CD4-positive, alpha-beta T cell (primary cell): ENCODE results near the gene NR1D2. TPM values are rescaled to one million over a fixed set of nuclear protein-coding genes. Genes with fewer than 3 reads are reported as not detected.
A peak's percentile ranks its signal among the peaks of the same experiment; 100 is the strongest.

Source experiments
- ATAC-seq: fragments of 200-7000 bp; cut with Tn5 transposase; one replicate; pipeline ENCODE4 v1.10.0; 2022; ENCODE audit warnings: mild to moderate bottlenecking; ENCODE audit not compliant: poor library complexity
- CTCF ChIA-PET: fragments of 350-600 bp; sonication (Branson Sonifier 250); formaldehyde crosslinking; loops from one replicate; lab custom pipeline; 2021; ENCODE audit warnings: antibody characterized with exemption, inconsistent platforms; lab: Charles Lee
- POLR2A ChIA-PET: fragments of 350-600 bp; sonication (Branson Sonifier 250); formaldehyde crosslinking; loops from one replicate; lab custom pipeline; 2021; ENCODE audit warnings: antibody characterized with exemption, inconsistent platforms; lab: Charles Lee
- DNase-seq, 14 experiments: peaks; one replicate each; pipeline ENCODE4 v3.0.0-alpha.2; 2013 to 2020; ENCODE audit warnings: mixed read lengths in 2 of 14
- H3K27ac ChIP-seq, 2 donors: one replicate each; pipeline versions ENCODE4 v1.5.1 to v1.7.0; 2013; ENCODE audit warnings: low read length in 2 of 2, low read depth in 1 of 2, mild to moderate bottlenecking in 1 of 2
- H3K27me3 ChIP-seq, 2 experiments: 1 replicate in 1 of 2; 2 replicates in 1 of 2; pipeline versions ENCODE4 v1.6.1 to v1.7.0; 2013; ENCODE audit warnings: low read length in 2 of 2, control low read depth in 1 of 2, mild to moderate bottlenecking in 1 of 2, moderate library complexity in 1 of 2; ENCODE audit not compliant: insufficient read depth in 2 of 2, control insufficient read depth in 1 of 2
- H3K36me3 ChIP-seq: one replicate; pipeline ENCODE4 v1.6.1; 2013; ENCODE audit warnings: low read length, control low read depth; ENCODE audit not compliant: insufficient read depth
- H3K4me1 ChIP-seq: one replicate; pipeline ENCODE4 v1.6.1; 2013; ENCODE audit warnings: low read length, control low read depth; ENCODE audit not compliant: insufficient read depth
- H3K4me3 ChIP-seq: one replicate; pipeline ENCODE4 v1.5.1; 2013; ENCODE audit warnings: mild to moderate bottlenecking, low read length, moderate library complexity
- H3K9me3 ChIP-seq, 2 experiments: 1 replicate in 1 of 2; 2 replicates in 1 of 2; pipeline versions ENCODE4 v1.6.1 to v1.7.0; 2013; ENCODE audit warnings: low read length in 2 of 2, mild to moderate bottlenecking in 2 of 2, control low read depth in 1 of 2, moderate library complexity in 1 of 2; ENCODE audit not compliant: control insufficient read depth in 1 of 2, insufficient read depth in 1 of 2
- H3K27ac Mint-ChIP-seq: one replicate; pipeline ENCODE4 v1.8.0; 2020; ENCODE audit warnings: mixed read lengths
- H3K27me3 Mint-ChIP-seq: one replicate; pipeline ENCODE4 v1.8.0; 2021; ENCODE audit warnings: mixed read lengths
- H3K36me3 Mint-ChIP-seq: one replicate; pipeline ENCODE4 v1.8.0; 2021; ENCODE audit warnings: low read depth, mixed read lengths
- H3K4me1 Mint-ChIP-seq: one replicate; pipeline ENCODE4 v1.8.0; 2021; ENCODE audit warnings: low read depth, mixed read lengths
- H3K4me3 Mint-ChIP-seq: one replicate; pipeline ENCODE4 v1.8.0; 2020; ENCODE audit warnings: mild to moderate bottlenecking, mixed read lengths
- H3K9me3 Mint-ChIP-seq: one replicate; pipeline ENCODE4 v1.8.0; 2020; ENCODE audit warnings: mixed read lengths
- CTCF ChIP-seq: fragments of 200-600 bp; IDR thresholded peaks from one replicate; pipeline ENCODE4 v1.8.0; 2022; ENCODE audit warnings: antibody characterized with exemption, mild to moderate bottlenecking
- intact Hi-C, 2 experiments: fragments of 100-400 bp; cut with DNase I in 1 of 2; cut with micrococcal nuclease in 1 of 2; formaldehyde crosslinking; loops; one replicate each; pipeline versions ENCODE4 v1.15.1 to v1.9.0; 2023 to 2025; cut with DNase I, micrococcal nuclease
- total RNA-seq, 174 experiments: library from RNA in 2 of 174; stranded (reverse) in 2 of 174; gene quantifications; one replicate each; pipeline ENCODE4 v1.2.3 and lab custom pipeline; 2021 to 2026

NR1D2 gene
- total RNA-seq, 2 experiments from 2014 or later = 111 to 113 TPM

GRCh38 chr3:23995219-23995618 lies 50.1 kb downstream of the NR1D2 start:
- H3K4me1 ChIP-seq = peaks cover 3% of the 10 kb centered on the region
- no peaks in the 10 kb centered on the region for H3K27me3 ChIP-seq
- no peak overlapping the region for H3K4me3 ChIP-seq
- H3K36me3 ChIP-seq = no peaks in the 10 kb centered on the region
- intact Hi-C loops = loop anchor here in 1 of 2 experiments (5.0 to 10.0 kb wide), 2 partner anchors 242 to 1600 kb away; no protein-coding TSS in a partner anchor
- Mint-ChIP-seq H3K27ac (no peak overlapping the region), H3K9me3 (no peaks in the 10 kb centered on the region), H3K27me3 (no peaks in the 10 kb centered on the region), H3K4me3 (no peak overlapping the region), H3K36me3 (no peaks in the 10 kb centered on the region), H3K4me1 (peaks cover 15% of the 10 kb centered on the region)
- no peak for DNase-seq
- ChIA-PET POLR2A (no interaction called here), CTCF (interaction anchor here (1.1 kb wide), 1 partner anchor 106 kb away, joined by 3 read pairs; no protein-coding TSS in a partner anchor)
- no peak for TF ChIP-seq CTCF
- H3K27ac ChIP-seq = no peak overlapping the region
- H3K9me3 ChIP-seq = no peaks in the 10 kb centered on the region
- ATAC-seq = no peak

- TF ChIP-seq CTCF = no peak
- no peak overlapping the region for H3K27ac Mint-ChIP-seq
- no peak overlapping the region for H3K4me3 ChIP-seq
- ChIA-PET POLR2A (no interaction called here), CTCF (no interaction called here)
- no peak for ATAC-seq
- no peaks in the 10 kb centered on the region for H3K9me3 ChIP-seq
- no peaks in the 10 kb centered on the region for H3K36me3 ChIP-seq
- H3K9me3 Mint-ChIP-seq = no peaks in the 10 kb centered on the region
- H3K4me1 ChIP-seq = peaks cover 3% of the 10 kb centered on the region
- intact Hi-C loops = loop anchor here in 1 of 2 experiments (5.0 to 10.0 kb wide), 2 partner anchors 241 to 1599 kb away; no protein-coding TSS in a partner anchor
- no peaks in the 10 kb centered on the region for H3K27me3 Mint-ChIP-seq
- H3K27ac ChIP-seq = no peak overlapping the region
- peaks cover 14% of the 10 kb centered on the region for H3K4me1 Mint-ChIP-seq
- no peak for DNase-seq
- H3K36me3 Mint-ChIP-seq = no peaks in the 10 kb centered on the region
- H3K4me3 Mint-ChIP-seq = no peak overlapping the region
- H3K27me3 ChIP-seq = no peaks in the 10 kb centered on the region
These were observed 51.0 kb downstream of the NR1D2 start for GRCh38 chr3:23996095-23996524.

GRCh38 chr3:23999012-23999641 lies 54.0 kb downstream of the NR1D2 start:
- CTCF ChIA-PET = no interaction called here
- intact Hi-C loops = loop anchor here (1.0 to 10.0 kb wide), 3 partner anchors 111 to 1596 kb away; no protein-coding TSS in a partner anchor
- ATAC-seq (peak; percentile 43), DNase-seq (peak; percentile 21 to 64 (median 49))
- no peaks in the 10 kb centered on the region for H3K4me1 ChIP-seq
- H3K4me3 ChIP-seq = no peak overlapping the region
- no peaks in the 10 kb centered on the region for H3K36me3 ChIP-seq
- H3K9me3 Mint-ChIP-seq = no peaks in the 10 kb centered on the region
- H3K27me3 ChIP-seq = no peaks in the 10 kb centered on the region
- no peak overlapping the region for H3K4me3 Mint-ChIP-seq
- H3K9me3 ChIP-seq = no peaks in the 10 kb centered on the region
- H3K4me1 Mint-ChIP-seq = no peaks in the 10 kb centered on the region
- no peaks in the 10 kb centered on the region for H3K36me3 Mint-ChIP-seq
- no peaks in the 10 kb centered on the region for H3K27me3 Mint-ChIP-seq
- H3K27ac ChIP-seq = no peak overlapping the region
- H3K27ac Mint-ChIP-seq = no peak overlapping the region
- TF ChIP-seq CTCF = peak; percentile 85
- POLR2A ChIA-PET = no interaction called here
